HG03066 (cell line): ENCODE measurements around the gene UBE3B.

ENCODE experiments used
- ATAC-seq: cut with Tn5 transposase; IDR thresholded peaks from one replicate; pipeline ENCODE4 v1.9.1; 2021; ENCODE audit warnings: low read depth; ENCODE audit not compliant: unreplicated experiment

The UBE3B gene

DNA sequence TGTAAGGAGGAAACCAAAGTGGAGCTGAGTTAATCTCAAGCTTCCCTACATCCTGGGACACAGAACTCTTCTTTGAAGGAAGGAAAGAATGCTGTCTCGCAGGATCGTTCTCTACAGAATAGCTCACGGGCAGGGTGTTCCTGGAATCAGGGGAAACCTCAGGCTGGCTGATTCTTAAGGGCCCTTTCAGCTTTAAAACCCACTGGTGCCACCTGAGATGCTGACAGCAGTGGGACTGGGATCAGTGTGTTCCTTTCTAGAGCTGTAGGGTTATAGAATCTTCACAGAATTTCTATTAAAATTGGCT, 47.8 kb downstream of the UBE3B start:
- ATAC-seq, result no peak

DNA sequence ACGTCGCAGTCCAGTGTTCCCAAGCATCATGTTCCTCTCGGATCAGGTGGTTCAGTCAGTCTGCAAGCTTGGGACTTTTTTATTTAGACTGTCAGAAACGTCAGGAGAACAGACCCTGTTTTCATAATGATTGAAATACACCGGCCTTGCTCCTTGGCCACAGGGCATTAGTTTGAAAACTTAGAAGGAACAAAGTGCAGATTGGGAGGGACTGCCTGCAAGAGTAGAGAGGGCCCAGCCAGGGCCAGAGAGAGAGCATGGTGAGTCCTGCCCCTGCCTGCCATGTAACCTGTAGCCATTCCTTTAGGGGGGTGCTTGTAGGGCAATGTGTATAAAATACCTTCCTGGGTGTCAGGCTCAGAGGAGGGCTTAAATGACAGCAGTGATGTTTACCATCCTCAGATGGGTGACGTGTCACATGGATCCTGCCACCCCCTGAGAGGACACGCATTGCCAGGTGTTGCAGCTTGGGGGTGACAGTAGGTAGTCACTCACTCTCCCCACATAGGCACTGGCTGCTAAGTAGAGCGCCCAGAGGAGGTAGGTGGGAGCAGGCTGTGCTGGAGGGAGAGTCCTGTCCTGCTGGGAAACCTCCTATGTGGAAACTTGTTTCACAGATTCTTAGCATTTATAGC, 50.2 kb downstream of the UBE3B start:
- ATAC-seq, result no peak

DNA sequence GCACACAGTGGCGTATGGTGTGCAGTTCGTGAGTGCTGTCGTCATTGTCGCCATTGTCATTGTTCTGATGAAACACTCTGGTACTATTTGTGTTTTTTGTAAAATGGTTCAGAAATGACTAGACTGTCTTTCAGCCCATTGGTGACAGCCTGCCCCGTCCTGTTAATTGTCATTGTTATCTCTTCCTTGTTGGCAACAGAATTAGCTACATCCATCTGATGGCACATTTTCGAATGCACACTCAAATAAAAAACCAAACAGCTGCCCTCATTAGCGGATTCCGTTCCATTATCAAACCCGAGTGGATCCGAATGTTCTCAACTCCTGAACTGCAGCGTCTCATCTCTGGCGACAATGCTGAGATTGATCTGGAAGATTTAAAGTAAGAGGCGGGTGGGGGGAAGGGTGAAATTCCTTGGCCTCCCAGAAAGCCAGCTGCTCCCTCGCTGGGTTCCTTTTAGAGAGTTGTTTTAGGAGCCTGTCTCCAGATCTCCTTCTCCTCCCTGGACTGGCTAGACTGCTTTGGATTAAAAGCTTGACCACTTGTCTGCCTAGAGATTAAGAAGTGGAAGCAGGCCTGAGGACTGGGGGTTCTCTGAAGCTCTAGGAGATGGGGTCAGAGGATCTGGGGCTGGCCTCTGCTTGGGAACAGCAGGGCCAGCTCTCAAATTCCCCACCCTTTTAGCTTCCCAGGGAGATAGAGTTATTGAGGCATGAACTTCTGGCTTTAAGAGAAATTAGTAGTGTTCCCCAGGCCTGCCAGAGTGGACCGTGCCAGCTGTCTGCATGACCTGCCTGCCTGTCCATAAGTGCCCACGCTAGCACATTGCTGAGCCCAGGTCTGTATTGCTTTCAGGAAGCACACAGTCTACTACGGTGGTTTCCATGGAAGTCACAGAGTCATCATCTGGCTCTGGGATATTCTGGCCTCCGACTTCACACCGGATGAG, 52.5 kb downstream of the UBE3B start:
- ATAC-seq, result no peak

DNA sequence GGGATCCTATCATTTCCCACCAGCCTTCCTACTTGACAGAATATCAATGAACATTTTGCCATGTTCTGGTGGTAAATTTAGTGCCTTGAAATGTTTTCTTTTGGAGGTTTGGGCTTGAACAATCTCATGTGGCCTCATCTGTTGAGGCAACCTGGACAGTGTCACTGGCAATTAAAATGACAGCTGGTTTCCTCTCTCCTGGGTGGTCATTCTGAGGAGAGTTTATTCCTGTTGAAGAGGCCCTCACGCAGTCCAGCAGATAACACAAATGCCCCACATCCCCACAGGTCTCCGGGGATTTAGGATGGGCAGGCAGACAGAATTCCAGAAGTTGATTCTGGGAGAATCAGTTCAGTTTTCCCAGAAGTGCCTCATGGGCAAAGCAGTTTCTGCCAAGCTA, 54.0 kb downstream of the UBE3B start:
- no peak for ATAC-seq

DNA sequence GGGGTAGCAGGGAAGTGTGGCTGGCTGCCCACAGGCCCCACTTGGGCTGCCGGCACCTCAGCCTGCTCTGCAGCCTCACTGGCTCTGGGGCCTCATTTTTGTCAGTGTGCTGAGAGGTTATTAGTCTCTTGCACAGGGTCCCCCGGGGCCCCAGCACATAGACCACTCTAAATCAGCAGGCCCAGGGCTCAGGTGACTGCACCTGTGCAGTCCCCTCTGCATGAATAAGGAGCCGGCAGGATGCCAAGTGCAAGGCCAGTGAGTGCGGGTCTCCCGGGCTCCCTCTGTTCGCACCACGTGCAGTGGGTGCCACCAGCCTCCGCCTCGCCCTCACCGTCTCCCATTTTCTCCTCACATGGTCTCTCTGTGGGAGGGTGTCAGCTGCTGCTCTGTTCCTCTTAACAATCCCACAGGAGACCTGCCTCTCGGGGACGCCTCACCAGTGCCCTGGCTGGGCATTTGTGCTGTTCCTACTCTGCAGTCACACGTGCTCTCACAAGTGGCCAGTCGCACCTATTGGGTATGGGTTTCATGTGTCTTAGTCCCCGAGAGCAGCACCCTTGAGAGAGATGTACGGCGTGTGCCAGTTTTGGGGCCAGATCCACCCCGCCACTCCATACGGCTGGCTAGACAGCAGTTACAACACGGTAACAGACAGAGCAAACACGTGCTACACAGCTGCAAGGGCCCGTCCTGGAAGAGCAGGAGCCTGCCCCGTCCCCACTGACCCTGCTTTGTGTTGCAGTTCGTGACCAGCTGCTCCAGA, 55.5 kb downstream of the UBE3B start:
- no peak for ATAC-seq

- ATAC-seq, result no peak
Observed at GRCh38 chr12:109533487-109533740, 56.0 kb downstream of the UBE3B start.

DNA sequence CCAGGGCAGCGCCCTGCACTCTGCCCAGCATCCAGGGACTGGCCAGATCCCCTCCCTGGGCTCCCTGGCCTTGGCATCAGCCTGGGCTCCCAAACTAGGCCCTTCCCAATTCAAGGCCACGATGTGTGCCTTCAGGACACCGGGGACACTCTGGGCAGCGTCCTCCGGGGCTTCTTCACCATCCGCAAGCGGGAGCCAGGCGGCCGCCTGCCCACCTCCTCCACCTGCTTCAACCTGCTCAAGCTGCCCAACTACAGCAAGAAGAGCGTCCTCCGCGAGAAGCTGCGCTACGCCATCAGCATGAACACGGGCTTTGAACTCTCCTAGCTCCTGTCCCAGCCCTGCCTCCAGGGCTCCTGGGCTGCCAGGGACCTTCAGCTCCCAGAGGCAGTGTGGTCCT, 57.0 kb downstream of the UBE3B start:
- ATAC-seq, result no peak

DNA sequence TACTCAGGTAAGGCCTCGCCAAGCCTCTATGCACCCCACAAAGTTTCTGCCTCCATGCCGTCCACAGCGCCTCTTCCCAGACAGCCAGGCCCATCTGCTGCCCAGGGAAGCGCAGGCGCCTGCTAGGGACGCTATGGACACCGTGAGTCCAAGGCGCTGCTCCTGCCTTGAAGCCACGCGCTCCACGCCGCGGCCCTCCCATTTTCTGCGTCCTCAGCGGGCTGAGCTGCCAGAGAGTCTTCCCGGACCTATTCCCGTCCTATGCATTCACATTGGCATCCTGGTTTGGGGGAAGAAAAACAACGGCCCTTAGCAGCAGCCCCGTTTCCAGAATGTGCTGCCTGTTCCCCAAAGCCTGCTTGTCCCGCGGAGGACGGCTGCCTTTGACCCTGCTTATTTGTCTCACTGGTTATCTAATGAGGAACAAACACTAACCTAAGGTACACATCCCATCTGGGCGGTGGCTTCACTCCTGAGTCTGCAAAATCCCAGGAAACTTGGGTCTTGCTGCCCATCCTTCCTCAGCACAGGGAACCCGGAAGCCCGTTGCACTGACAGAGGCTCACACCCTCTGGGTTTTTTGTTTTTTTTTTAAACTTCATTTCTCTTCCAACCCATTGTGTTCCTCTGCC, 57.9 kb downstream of the UBE3B start:
- ATAC-seq, result no peak

- no peak for ATAC-seq
Observed at GRCh38 chr12:109535863-109536250, 58.4 kb downstream of the UBE3B start.

GRCh38 chr12:109537136-109537535, 59.7 kb downstream of the UBE3B start:
- no peak for ATAC-seq

- no peak for ATAC-seq
Observed at GRCh38 chr12:109538191-109538863, 60.9 kb downstream of the UBE3B start.

GRCh38 chr12:109539508-109539907, 62.1 kb downstream of the UBE3B start:
- no peak for ATAC-seq

DNA sequence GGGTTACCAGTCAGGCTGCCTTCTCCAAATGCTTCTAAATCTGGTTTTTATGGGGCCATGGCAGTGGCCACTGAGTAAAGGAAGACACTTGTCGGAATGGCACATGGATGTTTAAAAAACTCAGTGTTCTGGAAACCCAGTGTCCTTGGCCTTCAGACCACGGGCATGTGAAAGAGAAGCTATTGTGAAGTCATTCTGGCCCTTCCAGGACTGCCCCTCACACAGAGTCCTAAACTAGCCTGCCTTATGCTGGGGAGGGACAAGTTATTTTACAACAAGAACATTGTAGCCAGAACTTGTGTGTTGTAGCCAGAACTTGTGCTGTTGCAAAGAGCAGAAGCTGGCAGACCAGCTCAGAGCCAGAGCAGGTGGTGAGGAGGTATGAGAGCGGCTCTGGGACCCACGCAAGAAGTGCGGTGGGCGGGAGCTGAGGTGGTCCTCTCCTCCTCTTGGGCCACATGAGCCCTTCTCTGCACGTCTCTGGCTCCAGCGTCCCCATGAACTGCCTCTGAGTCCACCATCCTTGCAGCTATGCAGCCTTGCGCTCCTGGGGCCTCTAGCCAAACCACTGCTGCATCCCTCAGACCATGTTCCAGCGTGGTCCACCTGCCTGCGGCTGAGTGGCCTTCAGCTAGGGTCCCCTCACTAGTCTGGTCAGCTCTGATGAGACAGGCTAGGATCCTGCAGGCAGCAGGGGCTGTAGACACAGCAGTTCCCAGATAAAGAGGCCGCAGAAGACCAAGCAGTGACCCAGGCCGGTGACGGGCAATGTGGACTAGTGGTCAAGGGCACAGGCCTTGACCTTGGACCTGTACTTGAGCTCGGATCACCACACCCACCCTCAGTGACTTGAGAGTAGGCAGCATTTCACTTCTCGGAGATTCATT, 63.3 kb downstream of the UBE3B start:
- ATAC-seq, result no peak

- ATAC-seq, result no peak
Observed at GRCh38 chr12:109541413-109541726, 63.9 kb downstream of the UBE3B start.

GRCh38 chr12:109542014-109542413, 64.6 kb downstream of the UBE3B start:
- ATAC-seq, result no peak

GRCh38 chr12:109542876-109543275, 65.4 kb downstream of the UBE3B start:
- no peak for ATAC-seq

DNA sequence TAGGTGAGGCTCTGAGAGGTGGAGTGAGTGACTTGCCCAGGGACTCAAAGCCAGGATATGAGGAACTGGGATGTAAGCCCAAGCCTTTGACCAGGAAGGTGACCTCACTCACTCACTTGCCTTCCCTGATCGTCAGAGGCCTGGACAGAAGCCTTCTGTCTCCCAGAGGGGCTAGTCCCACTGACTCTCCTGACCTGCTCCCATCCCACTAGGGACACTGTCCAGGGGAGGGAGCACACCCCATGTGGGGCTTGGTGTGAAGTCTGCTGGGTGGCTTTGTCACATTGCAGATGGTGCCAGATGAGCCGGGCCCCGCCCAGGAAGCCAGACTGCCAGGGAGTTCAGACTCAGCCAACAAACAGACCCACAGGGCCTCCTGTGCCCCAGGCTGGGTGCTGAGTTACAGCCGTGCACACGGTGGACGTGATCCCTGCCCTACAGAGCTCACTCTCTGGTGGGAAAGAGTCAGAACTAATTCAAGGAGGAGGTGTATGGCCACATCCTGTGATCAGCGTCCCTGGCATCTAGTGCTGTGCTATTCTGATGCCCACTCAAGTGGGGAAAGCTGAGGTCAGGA, 67.6 kb downstream of the UBE3B start:
- ATAC-seq, result no peak

GRCh38 chr12:109545826-109546225, 68.4 kb downstream of the UBE3B start:
- no peak for ATAC-seq

- ATAC-seq, result no peak
Observed at GRCh38 chr12:109547286-109547685, 69.9 kb downstream of the UBE3B start.

- ATAC-seq, result no peak
Observed at GRCh38 chr12:109548258-109548657, 70.8 kb downstream of the UBE3B start.
